ENCODE measurements around the gene RIF1.
A peak's percentile ranks its signal among the peaks of the same experiment; 100 is the strongest.
"Not testable (repeated sequence)": the region's sequence is repeated elsewhere in the genome, so short reads cannot be mapped to it uniquely, and the experiment has no call there.

RIF1 gene

GRCh38 chr2:151417650-151418049, 7.9 kb downstream of the RIF1 start:
- DNase-seq (ENCODE audit: low spot score): no peak

GRCh38 chr2:151421681-151422080, 12.0 kb downstream of the RIF1 start:
- DNase-seq (ENCODE audit: low spot score): not testable (repeated sequence)

GRCh38 chr2:151422917-151423439, 13.3 kb downstream of the RIF1 start:
- DNase-seq (ENCODE audit: low spot score): no peak

GRCh38 chr2:151423760-151424159, 14.1 kb downstream of the RIF1 start:
- no peak for DNase-seq (ENCODE audit: low spot score)

GRCh38 chr2:151437630-151438029, 27.9 kb downstream of the RIF1 start:
- peak; percentile 30 for DNase-seq (ENCODE audit: low spot score)

- DNase-seq (ENCODE audit: low spot score): no peak
These were observed 28.8 kb downstream of the RIF1 start for GRCh38 chr2:151438506-151438905.

- DNase-seq (ENCODE audit: low spot score): no peak
These were observed 29.4 kb downstream of the RIF1 start for GRCh38 chr2:151439127-151439526.

- DNase-seq (ENCODE audit: low spot score): no peak
These were observed 49.7 kb downstream of the RIF1 start for GRCh38 chr2:151459358-151459757.

GRCh38 chr2:151465771-151466170, 56.1 kb downstream of the RIF1 start:
- no peak for DNase-seq (ENCODE audit: low spot score)

- no peak for DNase-seq (ENCODE audit: low spot score)
These were observed 60.9 kb downstream of the RIF1 start for GRCh38 chr2:151470556-151470955.

GRCh38 chr2:151472966-151473365, 63.3 kb downstream of the RIF1 start:
- no peak for DNase-seq (ENCODE audit: low spot score)

- DNase-seq (ENCODE audit: low spot score): no peak
These were observed 65.4 kb downstream of the RIF1 start for GRCh38 chr2:151475071-151475470.

- no peak for DNase-seq (ENCODE audit: low spot score)
These were observed 66.6 kb downstream of the RIF1 start for GRCh38 chr2:151476287-151476686.

GRCh38 chr2:151478011-151478410, 68.3 kb downstream of the RIF1 start:
- no peak for DNase-seq (ENCODE audit: low spot score)

- no peak for DNase-seq (ENCODE audit: low spot score)
These were observed 72.0 kb downstream of the RIF1 start for GRCh38 chr2:151481744-151482143.

GRCh38 chr2:151482171-151482725, 72.5 kb downstream of the RIF1 start:
- DNase-seq (ENCODE audit: low spot score): no peak

- no peak for DNase-seq (ENCODE audit: low spot score)
These were observed 73.8 kb downstream of the RIF1 start for GRCh38 chr2:151483546-151483945.

GRCh38 chr2:151484100-151484499, 74.4 kb downstream of the RIF1 start:
- DNase-seq (ENCODE audit: low spot score): no peak

- DNase-seq (ENCODE audit: low spot score): no peak
These were observed 76.4 kb downstream of the RIF1 start for GRCh38 chr2:151486053-151486452.

GRCh38 chr2:151490276-151490675, 80.6 kb downstream of the RIF1 start:
- DNase-seq (ENCODE audit: low spot score): no peak

GRCh38 chr2:151491496-151491895, 81.8 kb downstream of the RIF1 start:
- DNase-seq (ENCODE audit: low spot score): no peak

GRCh38 chr2:151498178-151498577, 88.5 kb downstream of the RIF1 start:
- DNase-seq (ENCODE audit: low spot score): no peak

- DNase-seq (ENCODE audit: low spot score): no peak
These were observed 96.5 kb downstream of the RIF1 start for GRCh38 chr2:151506170-151506569.

- no peak for DNase-seq (ENCODE audit: low spot score)
These were observed 98.8 kb downstream of the RIF1 start for GRCh38 chr2:151508519-151508918.

Data from AG20443 (cell line).